Raji (cell line): ENCODE measurements around the gene SFMBT2.

Experiments used
- POLR2A ChIP-seq: IDR thresholded peaks from 2 replicates; pipeline ENCODE4 v1.6.1; 2011; ENCODE audit warnings: low read depth, low read length, control low read depth; ENCODE audit not compliant: insufficient read depth

The SFMBT2 gene

DNA sequence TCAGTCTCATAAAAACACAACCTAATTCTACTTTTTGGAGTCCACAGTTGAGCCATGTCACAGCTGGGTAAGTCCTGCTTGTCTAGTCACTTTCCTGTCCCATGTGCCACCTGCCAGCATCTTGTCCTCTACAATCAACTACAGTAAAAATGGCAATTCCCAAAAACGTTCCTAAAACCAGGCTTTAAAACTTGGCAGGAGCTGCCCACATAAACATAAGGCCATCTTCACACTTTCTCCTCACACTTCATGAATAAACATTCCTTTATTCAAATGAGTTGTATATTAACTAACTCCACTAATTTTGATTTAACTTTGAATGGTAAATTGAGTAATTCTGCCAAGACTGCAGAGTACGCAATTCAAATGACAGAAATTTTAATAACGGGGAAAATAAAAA is 49.5 kb downstream of the SFMBT2 start:
- TF ChIP-seq POLR2A: no peak

DNA sequence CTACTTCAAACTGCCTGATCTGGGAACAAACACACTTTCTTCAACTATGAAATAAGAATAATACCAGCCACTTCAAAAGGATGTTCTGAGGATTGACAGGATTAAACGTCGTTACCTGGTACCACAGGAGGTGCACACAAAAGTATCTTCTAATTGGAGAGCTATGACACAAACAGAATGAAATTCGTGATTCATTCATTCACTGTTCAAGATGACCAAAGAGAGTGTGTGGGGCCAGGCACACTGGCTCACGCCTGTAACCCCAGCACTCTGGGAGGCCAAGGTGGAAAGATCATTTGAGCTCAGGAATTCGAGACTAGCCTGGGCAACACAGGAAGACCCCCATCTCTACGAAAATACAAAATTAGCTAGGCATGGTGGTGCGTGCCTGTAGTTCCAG is 50.9 kb downstream of the SFMBT2 start:
- TF ChIP-seq POLR2A: no peak

- no peak for TF ChIP-seq POLR2A
These were observed 51.5 kb downstream of the SFMBT2 start for GRCh38 chr10:7359356-7359755.

DNA sequence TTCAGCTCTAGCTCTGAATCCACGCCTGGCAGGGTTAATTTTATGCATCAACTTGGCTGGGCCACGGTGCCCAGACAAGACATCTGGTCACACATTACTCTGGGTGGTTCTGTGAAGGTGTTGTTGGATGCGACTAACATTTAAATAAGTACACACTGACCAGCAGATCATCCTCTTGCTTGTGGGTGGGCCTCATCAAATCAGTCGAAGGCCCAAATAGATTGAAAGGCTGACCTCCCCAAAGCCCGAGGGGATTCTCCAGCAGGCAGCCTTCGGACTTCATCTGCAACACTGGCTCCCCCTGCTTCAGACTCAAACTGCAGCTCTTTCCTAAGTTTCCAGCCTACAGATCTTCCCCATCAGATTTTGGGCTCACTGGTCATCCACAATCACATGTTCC is 53.6 kb downstream of the SFMBT2 start:
- TF ChIP-seq POLR2A: no peak

DNA sequence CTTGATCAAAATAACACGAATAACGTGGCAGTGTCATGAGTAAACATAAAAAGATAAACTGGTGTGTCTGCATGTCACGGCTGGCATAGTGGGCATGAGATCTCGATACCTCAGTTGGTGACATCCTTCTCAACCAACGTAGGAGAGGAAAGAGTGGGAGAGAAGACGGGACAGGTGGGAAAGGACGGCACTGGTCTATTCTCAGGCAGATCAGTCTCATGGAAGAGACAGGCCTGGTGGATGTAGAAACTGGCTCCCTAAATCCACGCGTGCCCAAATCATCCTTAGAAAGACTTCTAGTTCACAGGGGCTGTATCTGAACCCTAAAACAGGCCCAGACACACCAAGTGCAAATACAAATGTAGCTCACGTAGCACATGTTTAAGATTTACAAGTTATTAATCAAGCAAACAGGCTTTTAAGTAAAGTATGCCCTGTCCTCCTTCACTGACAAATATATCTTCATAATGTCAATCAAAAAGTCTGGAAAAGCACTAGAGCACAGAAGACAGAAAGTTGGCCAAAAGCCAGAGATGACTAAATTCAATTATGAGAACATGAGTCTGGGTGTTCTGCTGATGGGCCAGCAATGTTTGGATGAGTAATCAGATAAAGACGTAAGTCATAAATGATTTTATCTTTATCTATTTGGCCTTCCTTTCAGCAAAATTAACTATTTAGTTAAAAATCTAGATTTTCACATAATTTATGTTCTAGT is 56.3 kb downstream of the SFMBT2 start:
- no peak for TF ChIP-seq POLR2A

GRCh38 chr10:7351894-7352293 is 58.9 kb downstream of the SFMBT2 start:
- no peak for TF ChIP-seq POLR2A

DNA sequence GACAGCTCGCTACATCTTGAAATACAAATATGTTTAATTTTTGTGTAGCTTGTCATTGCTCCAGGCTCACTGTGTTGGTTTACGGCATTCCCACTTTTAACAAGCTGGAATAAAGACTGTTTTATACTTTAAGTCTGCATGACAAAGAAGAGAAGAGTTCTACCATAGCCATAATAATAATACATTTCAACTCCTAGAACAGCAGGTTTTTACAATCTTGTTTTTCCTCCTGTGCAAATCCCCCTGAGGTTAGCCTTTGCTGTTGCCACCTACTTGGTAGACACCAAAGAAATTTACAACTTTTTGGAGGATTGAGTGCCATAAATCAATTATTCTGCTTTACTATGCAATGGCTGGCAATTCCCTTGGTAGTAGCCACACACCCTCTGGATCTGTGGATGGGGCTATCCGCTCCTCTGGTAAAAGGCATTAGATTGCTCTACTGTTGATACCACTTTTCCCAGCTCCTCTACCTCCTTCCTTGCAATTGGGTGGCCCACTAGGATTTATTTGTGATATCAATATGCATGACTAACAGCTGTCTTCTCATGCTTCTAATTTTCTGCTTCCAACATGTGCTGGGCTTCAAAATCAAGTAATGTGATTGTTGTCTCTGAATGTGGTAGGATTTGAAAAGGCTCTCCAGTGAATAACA is 60.2 kb downstream of the SFMBT2 start:
- TF ChIP-seq POLR2A: no peak

DNA sequence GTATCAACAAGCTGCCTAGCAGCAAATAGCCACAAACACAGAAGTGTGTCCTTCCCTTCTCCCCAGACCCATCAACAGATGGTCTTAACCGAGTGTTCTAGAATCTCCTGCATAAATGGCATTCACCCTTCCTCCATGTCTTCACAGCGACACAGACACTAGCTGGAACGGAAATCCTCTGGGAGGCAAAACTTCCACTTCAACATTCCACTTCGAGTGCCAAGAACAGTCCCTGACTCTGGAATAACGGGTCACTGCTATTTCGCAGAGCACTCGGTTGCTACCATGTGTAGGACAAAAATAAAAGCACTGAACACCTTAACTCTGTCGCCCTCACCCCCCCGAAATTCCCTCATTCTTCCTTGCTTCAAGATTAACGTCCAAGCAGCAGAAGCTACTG is 65.1 kb downstream of the SFMBT2 start:
- TF ChIP-seq POLR2A: no peak

GRCh38 chr10:7343040-7343439 is 67.8 kb downstream of the SFMBT2 start:
- no peak for TF ChIP-seq POLR2A

GRCh38 chr10:7340179-7340874 is 70.5 kb downstream of the SFMBT2 start:
- no peak for TF ChIP-seq POLR2A

DNA sequence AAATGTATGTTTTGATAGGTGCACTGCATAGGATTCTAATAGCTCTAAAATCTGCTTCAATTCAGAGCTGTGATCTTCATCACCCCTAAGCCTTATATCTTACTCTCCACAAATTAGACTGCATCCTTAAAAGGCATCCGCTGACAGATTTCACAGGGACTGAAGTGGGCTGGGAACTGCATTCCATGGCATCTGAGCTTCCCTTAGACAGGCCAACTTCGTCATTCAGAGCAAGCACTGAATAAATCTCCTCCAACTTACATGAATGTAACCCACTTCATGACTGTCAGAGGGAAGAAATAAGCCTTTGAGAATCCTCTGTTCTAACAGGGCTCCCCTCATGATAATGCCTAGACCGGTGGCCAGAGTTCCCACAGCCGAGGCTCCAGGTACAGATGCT is 71.3 kb downstream of the SFMBT2 start:
- no peak for TF ChIP-seq POLR2A

DNA sequence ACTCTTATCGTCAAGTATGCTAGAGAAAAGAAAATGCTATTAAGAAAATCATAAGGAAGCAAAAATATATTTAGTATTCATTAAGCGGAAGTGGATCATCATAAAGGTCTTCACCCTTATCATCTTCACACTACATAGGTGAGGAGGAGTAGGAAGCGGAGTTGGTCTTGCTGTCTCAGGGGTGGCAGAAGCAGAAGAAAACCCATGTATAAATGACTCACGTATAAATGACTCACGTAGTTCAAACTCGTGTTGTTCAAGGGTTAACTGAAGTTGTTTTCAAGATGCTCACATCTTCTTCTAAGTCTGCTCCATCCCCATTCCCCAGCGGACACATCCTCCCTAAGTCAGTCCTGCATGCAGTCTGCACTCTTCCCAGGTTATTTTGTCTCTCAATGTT is 72.4 kb downstream of the SFMBT2 start:
- TF ChIP-seq POLR2A: no peak

GRCh38 chr10:7337431-7338171 is 73.2 kb downstream of the SFMBT2 start:
- TF ChIP-seq POLR2A: no peak

DNA sequence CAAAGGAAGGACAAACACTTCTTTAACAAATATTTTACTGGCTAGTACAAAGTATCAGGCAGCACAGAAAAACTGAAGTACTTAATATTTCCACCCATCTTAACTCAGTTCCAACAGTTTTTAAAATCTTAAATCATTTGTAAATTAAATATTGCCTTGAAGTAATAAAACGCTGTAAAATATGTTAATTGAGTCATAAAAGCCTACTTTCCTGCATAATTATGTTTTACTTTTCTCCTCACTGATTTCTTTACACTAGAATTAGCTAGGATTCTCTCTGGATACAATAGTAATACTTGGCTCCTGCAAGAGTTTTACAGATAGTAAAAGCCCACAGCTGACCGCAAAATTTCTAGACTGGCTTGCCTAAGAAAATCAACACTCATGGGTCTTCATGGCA is 74.9 kb downstream of the SFMBT2 start:
- no peak for TF ChIP-seq POLR2A

DNA sequence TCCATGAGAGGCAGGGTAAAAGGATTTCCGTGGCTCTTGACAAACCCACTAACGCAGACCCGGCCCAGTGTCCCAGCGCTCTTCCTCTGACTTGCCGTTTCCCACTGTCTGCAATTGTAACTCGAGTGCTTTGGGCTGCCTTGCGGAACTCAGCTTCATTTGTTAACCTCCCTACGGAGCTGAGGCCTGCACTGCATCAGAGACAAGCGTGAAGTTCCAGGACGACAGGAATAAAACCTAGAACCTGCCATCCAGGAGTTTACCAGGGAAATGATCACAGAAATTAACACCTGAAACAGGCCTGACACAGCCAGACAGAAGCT is 76.2 kb downstream of the SFMBT2 start:
- no peak for TF ChIP-seq POLR2A
